Activated B cell treated with CpG ODN at 0.5 μM for 24 hours (primary cell): ENCODE results near the gene PRDM16. TPM values are rescaled to one million over a fixed set of nuclear protein-coding genes. Genes with fewer than 3 reads are reported as not detected.

ENCODE experiments used
- ATAC-seq: fragments of 200-7000 bp; cut with Tn5 transposase; one replicate; pipeline ENCODE4 v1.10.0; 2021; ENCODE audit warnings: low read depth, mild to moderate bottlenecking, moderate library complexity
- CTCF ChIA-PET: fragments of 350-600 bp; sonication (Branson Sonifier 250); formaldehyde crosslinking; loops from one replicate; lab custom pipeline; 2021; ENCODE audit warnings: antibody characterized with exemption; lab: Charles Lee
- POLR2A ChIA-PET: fragments of 350-600 bp; sonication (Branson Sonifier 250); formaldehyde crosslinking; loops from one replicate; lab custom pipeline; 2021; ENCODE audit warnings: antibody characterized with exemption; lab: Charles Lee
- DNase-seq: peaks from one replicate; pipeline ENCODE4 v3.0.0; 2022
- H3K27ac Mint-ChIP-seq: one replicate; pipeline ENCODE4 v1.8.0; 2020; ENCODE audit warnings: mixed read lengths
- H3K27me3 Mint-ChIP-seq: one replicate; pipeline ENCODE4 v1.8.0; 2021; ENCODE audit warnings: mixed read lengths
- H3K36me3 Mint-ChIP-seq: one replicate; pipeline ENCODE4 v1.8.0; 2021; ENCODE audit warnings: low read depth, mixed read lengths
- H3K4me1 Mint-ChIP-seq: one replicate; pipeline ENCODE4 v1.8.0; 2021; ENCODE audit warnings: mixed read lengths
- H3K4me3 Mint-ChIP-seq: one replicate; pipeline ENCODE4 v1.8.0; 2020; ENCODE audit warnings: mild to moderate bottlenecking, mixed read lengths
- H3K9me3 Mint-ChIP-seq: one replicate; pipeline ENCODE4 v1.8.0; 2020; ENCODE audit warnings: mixed read lengths
- CTCF ChIP-seq: fragments of 200-600 bp; IDR thresholded peaks from one replicate; pipeline ENCODE4 v1.8.0; 2022; ENCODE audit warnings: antibody characterized with exemption, mild to moderate bottlenecking
- intact Hi-C: fragments of 100-400 bp; cut with micrococcal nuclease; formaldehyde crosslinking; loops from one replicate; pipeline ENCODE4 v1.15.1; 2024
- total RNA-seq: library from RNA; stranded (reverse); gene quantifications from 2 replicates; pipeline ENCODE4 v1.2.3, GENCODE V29; 2022

The PRDM16 gene
- total RNA-seq, 1 donor from 2014 or later = not detected

GRCh38 chr1:3082571-3083516, 13.8 kb downstream of the PRDM16 start:
- TF ChIP-seq CTCF = no peak
- ChIA-PET CTCF (no interaction called here), POLR2A (no interaction called here)
- H3K4me3 Mint-ChIP-seq = no peak overlapping the region
- no peaks in the 10 kb centered on the region for H3K4me1 Mint-ChIP-seq
- intact Hi-C loops = no loop called here
- no peak overlapping the region for H3K27ac Mint-ChIP-seq
- no peaks in the 10 kb centered on the region for H3K9me3 Mint-ChIP-seq
- H3K27me3 Mint-ChIP-seq = peaks cover 9% of the 10 kb centered on the region
- no peak for ATAC-seq
- no peaks in the 10 kb centered on the region for H3K36me3 Mint-ChIP-seq
- no peak for DNase-seq

GRCh38 chr1:3084154-3084553, 15.2 kb downstream of the PRDM16 start:
- no peaks in the 10 kb centered on the region for H3K4me1 Mint-ChIP-seq
- no peak for TF ChIP-seq CTCF
- ChIA-PET POLR2A (no interaction called here), CTCF (no interaction called here)
- H3K9me3 Mint-ChIP-seq = no peaks in the 10 kb centered on the region
- H3K27me3 Mint-ChIP-seq = no peaks in the 10 kb centered on the region
- no peaks in the 10 kb centered on the region for H3K36me3 Mint-ChIP-seq
- no peak overlapping the region for H3K4me3 Mint-ChIP-seq
- intact Hi-C loops = no loop called here
- DNase-seq = no peak
- ATAC-seq = no peak
- H3K27ac Mint-ChIP-seq = no peak overlapping the region

GRCh38 chr1:3084726-3085125, 15.7 kb downstream of the PRDM16 start:
- TF ChIP-seq CTCF = no peak
- intact Hi-C loops = no loop called here
- ATAC-seq (no peak), DNase-seq (no peak)
- no peaks in the 10 kb centered on the region for H3K36me3 Mint-ChIP-seq
- ChIA-PET POLR2A (no interaction called here), CTCF (no interaction called here)
- no peak overlapping the region for H3K27ac Mint-ChIP-seq
- H3K27me3 Mint-ChIP-seq = no peaks in the 10 kb centered on the region
- H3K4me3 Mint-ChIP-seq = no peak overlapping the region
- H3K4me1 Mint-ChIP-seq = no peaks in the 10 kb centered on the region
- H3K9me3 Mint-ChIP-seq = no peaks in the 10 kb centered on the region

GRCh38 chr1:3085721-3086120, 16.7 kb downstream of the PRDM16 start:
- no peak overlapping the region for H3K4me3 Mint-ChIP-seq
- H3K36me3 Mint-ChIP-seq = no peaks in the 10 kb centered on the region
- intact Hi-C loops = no loop called here
- CTCF ChIA-PET = no interaction called here
- POLR2A ChIA-PET = no interaction called here
- ATAC-seq = no peak
- DNase-seq = no peak
- TF ChIP-seq CTCF = no peak
- no peak overlapping the region for H3K27ac Mint-ChIP-seq
- no peaks in the 10 kb centered on the region for H3K27me3 Mint-ChIP-seq
- H3K9me3 Mint-ChIP-seq = no peaks in the 10 kb centered on the region
- no peaks in the 10 kb centered on the region for H3K4me1 Mint-ChIP-seq

GRCh38 chr1:3086272-3086974, 17.4 kb downstream of the PRDM16 start:
- H3K9me3 Mint-ChIP-seq = no peaks in the 10 kb centered on the region
- no peaks in the 10 kb centered on the region for H3K27me3 Mint-ChIP-seq
- intact Hi-C loops = no loop called here

More at GRCh38 chr1:3086272-3086974, 17.4 kb downstream of the PRDM16 start:
- no peak overlapping the region for H3K27ac Mint-ChIP-seq
- ChIA-PET CTCF (no interaction called here), POLR2A (no interaction called here)
- H3K4me3 Mint-ChIP-seq = no peak overlapping the region
- no peaks in the 10 kb centered on the region for H3K4me1 Mint-ChIP-seq
- TF ChIP-seq CTCF = no peak
- ATAC-seq = no peak
- no peak for DNase-seq
- H3K36me3 Mint-ChIP-seq = no peaks in the 10 kb centered on the region
